OCI-LY1 (cell line): ENCODE results near the gene DPH6.
"Not testable (repeated sequence)": the region's sequence is repeated elsewhere in the genome, so short reads cannot be mapped to it uniquely, and the experiment has no call there.

Experiments
- H2AFZ ChIP-seq: fragments of 200-600 bp; sonication (generic), shearing (Covaris generic); 2 replicates; pipeline ENCODE4 v1.6.0; 2014; ENCODE audit warnings: antibody characterized with exemption, mild to moderate bottlenecking, low read length
- H3F3A ChIP-seq: fragments of 200-600 bp; sonication (generic), shearing (Covaris generic); 2 replicates; pipeline ENCODE4 v1.6.0; 2014; ENCODE audit warnings: mild to moderate bottlenecking, antibody characterized with exemption, low read length, moderate library complexity; ENCODE audit not compliant: insufficient read depth
- H3K27ac ChIP-seq: fragments of 200-600 bp; sonication (generic); 2 replicates; pipeline ENCODE4 v1.5.1; 2014; ENCODE audit warnings: low read length, mixed run types, mild to moderate bottlenecking, low read depth; ENCODE audit not compliant: poor library complexity, severe bottlenecking
- H3K27me3 ChIP-seq: fragments of 200-600 bp; sonication (generic); 2 replicates; pipeline ENCODE4 v1.6.0; 2014; ENCODE audit warnings: antibody characterized with exemption, mild to moderate bottlenecking, low read length, moderate library complexity; ENCODE audit not compliant: insufficient read depth
- H3K36me3 ChIP-seq: fragments of 200-600 bp; sonication (generic); 2 replicates; pipeline ENCODE4 v1.6.1; 2014; ENCODE audit warnings: mild to moderate bottlenecking, antibody characterized with exemption, low read length, moderate library complexity, mixed read lengths; ENCODE audit not compliant: insufficient read depth
- H3K4me1 ChIP-seq: fragments of 200-600 bp; sonication (generic); 2 replicates; pipeline ENCODE4 v1.5.1; 2014; ENCODE audit warnings: mild to moderate bottlenecking, low read length, moderate library complexity; ENCODE audit not compliant: insufficient read depth, severe bottlenecking
- H3K4me2 ChIP-seq: fragments of 200-600 bp; sonication (generic), shearing (Covaris generic); 2 replicates; pipeline ENCODE4 v1.6.1; 2014; ENCODE audit warnings: low read length
- H3K4me3 ChIP-seq: fragments of 200-600 bp; sonication (generic); 2 replicates; pipeline ENCODE4 v1.5.1; 2014; ENCODE audit warnings: low read length, low read depth, mild to moderate bottlenecking, mixed read lengths; ENCODE audit not compliant: poor library complexity, severe bottlenecking
- H3K79me2 ChIP-seq: fragments of 200-600 bp; shearing (Covaris generic); 2 replicates; pipeline ENCODE4 v1.6.1; 2016; ENCODE audit warnings: mixed run types, low read length, mixed read lengths; ENCODE audit not compliant: insufficient read depth
- H3K9ac ChIP-seq: fragments of 200-600 bp; sonication (generic), shearing (Covaris generic); 2 replicates; pipeline ENCODE4 v1.6.1; 2014; ENCODE audit warnings: mild to moderate bottlenecking, low read length, mixed read lengths
- H3K9me2 ChIP-seq: fragments of 200-600 bp; sonication (generic), shearing (Covaris generic); 2 replicates; pipeline ENCODE4 v1.6.1; 2014; ENCODE audit warnings: low read depth, mild to moderate bottlenecking, low read length, mixed read lengths
- H3K9me3 ChIP-seq: fragments of 200-600 bp; shearing (Covaris generic); 2 replicates; pipeline ENCODE4 v1.6.1; 2014; ENCODE audit warnings: low read length, mixed read lengths
- H4K20me1 ChIP-seq: fragments of 200-600 bp; sonication (generic), shearing (Covaris generic); 2 replicates; pipeline ENCODE4 v1.6.0; 2016; ENCODE audit warnings: mild to moderate bottlenecking, low read length; ENCODE audit not compliant: insufficient read depth
- EZH2 ChIP-seq: fragments of 200-600 bp; sonication (generic), shearing (Covaris generic); IDR thresholded peaks from 2 replicates; pipeline ENCODE4 v1.8.0; 2017; ENCODE audit warnings: borderline replicate concordance, mixed run types, mild to moderate bottlenecking, antibody characterized with exemption, low read length, moderate library complexity, mixed read lengths
- TF ChIP-seq, protein P1 (sequence below): fragments of 200-600 bp; sonication (generic), shearing (Covaris generic); IDR thresholded peaks from 2 replicates; pipeline ENCODE4 v1.5.1; 2017; ENCODE audit warnings: mild to moderate bottlenecking, antibody characterized with exemption, low read length, moderate library complexity, mixed read lengths

DPH6 gene

GRCh38 chr15:35330916-35331315, 215.0 kb downstream of the DPH6 start:
- Histone ChIP-seq H3K27me3 (no peaks in the 10 kb centered on the region), H3K4me1 (no peaks in the 10 kb centered on the region), H3K9ac (no peak overlapping the region), H3K4me2 (no peak overlapping the region), H3K9me2 (no peaks in the 10 kb centered on the region), H3K79me2 (no peaks in the 10 kb centered on the region), H3K4me3 (no peak overlapping the region), H3K27ac (no peak overlapping the region), H2AFZ (no peak overlapping the region), H3K36me3 (no peaks in the 10 kb centered on the region), H3F3A (no peaks in the 10 kb centered on the region), H3K9me3 (no peaks in the 10 kb centered on the region), H4K20me1 (no peaks in the 10 kb centered on the region)
- TF ChIP-seq, protein P1, sequence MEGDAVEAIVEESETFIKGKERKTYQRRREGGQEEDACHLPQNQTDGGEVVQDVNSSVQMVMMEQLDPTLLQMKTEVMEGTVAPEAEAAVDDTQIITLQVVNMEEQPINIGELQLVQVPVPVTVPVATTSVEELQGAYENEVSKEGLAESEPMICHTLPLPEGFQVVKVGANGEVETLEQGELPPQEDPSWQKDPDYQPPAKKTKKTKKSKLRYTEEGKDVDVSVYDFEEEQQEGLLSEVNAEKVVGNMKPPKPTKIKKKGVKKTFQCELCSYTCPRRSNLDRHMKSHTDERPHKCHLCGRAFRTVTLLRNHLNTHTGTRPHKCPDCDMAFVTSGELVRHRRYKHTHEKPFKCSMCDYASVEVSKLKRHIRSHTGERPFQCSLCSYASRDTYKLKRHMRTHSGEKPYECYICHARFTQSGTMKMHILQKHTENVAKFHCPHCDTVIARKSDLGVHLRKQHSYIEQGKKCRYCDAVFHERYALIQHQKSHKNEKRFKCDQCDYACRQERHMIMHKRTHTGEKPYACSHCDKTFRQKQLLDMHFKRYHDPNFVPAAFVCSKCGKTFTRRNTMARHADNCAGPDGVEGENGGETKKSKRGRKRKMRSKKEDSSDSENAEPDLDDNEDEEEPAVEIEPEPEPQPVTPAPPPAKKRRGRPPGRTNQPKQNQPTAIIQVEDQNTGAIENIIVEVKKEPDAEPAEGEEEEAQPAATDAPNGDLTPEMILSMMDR = no peak
- no peak for TF ChIP-seq EZH2

- TF ChIP-seq, protein P1 = no peak
- no peak for TF ChIP-seq EZH2
- H3K9ac ChIP-seq = no peak overlapping the region
- H3F3A ChIP-seq = no peaks in the 10 kb centered on the region
Measured at GRCh38 chr15:35330048-35330695, 215.8 kb downstream of the DPH6 start.

GRCh38 chr15:35329521-35329961, 216.4 kb downstream of the DPH6 start:
- Histone ChIP-seq H3K36me3 (no peaks in the 10 kb centered on the region), H3K9ac (no peak overlapping the region), H3K4me1 (no peaks in the 10 kb centered on the region), H3K4me2 (no peak overlapping the region), H3K27ac (no peak overlapping the region), H3K4me3 (no peak overlapping the region), H3K9me2 (no peaks in the 10 kb centered on the region), H3K27me3 (no peaks in the 10 kb centered on the region), H2AFZ (no peak overlapping the region), H3K9me3 (no peaks in the 10 kb centered on the region), H4K20me1 (no peaks in the 10 kb centered on the region), H3F3A (no peaks in the 10 kb centered on the region), H3K79me2 (no peaks in the 10 kb centered on the region)
- TF ChIP-seq, protein P1 = no peak
- no peak for TF ChIP-seq EZH2

More at GRCh38 chr15:35330048-35330695, 215.8 kb downstream of the DPH6 start:
- Histone ChIP-seq H3K9me2 (no peaks in the 10 kb centered on the region), H3K79me2 (no peaks in the 10 kb centered on the region), H3K4me2 (no peak overlapping the region), H3K4me1 (no peaks in the 10 kb centered on the region), H2AFZ (no peak overlapping the region), H3K36me3 (no peaks in the 10 kb centered on the region), H3K4me3 (no peak overlapping the region), H3K27ac (no peak overlapping the region), H3K9me3 (no peaks in the 10 kb centered on the region), H3K27me3 (no peaks in the 10 kb centered on the region), H4K20me1 (no peaks in the 10 kb centered on the region)

DNA sequence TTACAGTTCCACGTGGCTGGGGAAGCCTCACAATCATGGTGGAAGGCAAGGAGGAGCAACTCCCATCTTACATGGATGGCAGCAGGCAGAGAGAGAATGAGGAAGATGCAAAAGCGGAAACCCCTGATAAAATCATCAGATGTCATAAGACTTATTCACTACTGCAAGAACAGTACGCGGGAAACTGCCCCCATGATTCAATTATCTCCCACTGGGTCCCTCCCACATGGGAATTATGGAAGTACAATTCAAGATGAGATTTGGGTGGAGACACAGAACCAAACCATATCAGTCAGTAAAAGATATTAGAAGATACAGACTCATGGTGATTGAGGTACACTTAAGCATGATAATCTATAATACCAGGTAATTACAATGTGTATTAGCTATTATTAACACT, 217.1 kb downstream of the DPH6 start:
- not testable (repeated sequence) for H3K27ac ChIP-seq, H3K9me3 ChIP-seq, H3F3A ChIP-seq, H4K20me1 ChIP-seq, H3K4me2 ChIP-seq, H3K79me2 ChIP-seq, H2AFZ ChIP-seq, H3K9ac ChIP-seq, H3K9me2 ChIP-seq, H3K36me3 ChIP-seq, H3K4me3 ChIP-seq, H3K27me3 ChIP-seq, H3K4me1 ChIP-seq
